Right lobe of liver (tissue), 4 donors: ENCODE results near the gene TSPAN9.

Experiments used
- CTCF ChIP-seq, 4 donors: fragments of 200-600 bp in 3 of 4; fragments of 450-650 bp in 1 of 4; IDR thresholded peaks; one replicate each; pipeline versions ENCODE4 v1.5.1 to v1.8.0; 2016 to 2022; ENCODE audit warnings: antibody characterized with exemption in 4 of 4, mild to moderate bottlenecking in 2 of 4
- POLR2A ChIP-seq: fragments of 450-650 bp; IDR thresholded peaks from one replicate; pipeline ENCODE4 v1.6.1; 2017; ENCODE audit warnings: antibody characterized with exemption, mild to moderate bottlenecking
- donor health status: DM: no; HTN: no; CAD: no.
- donor health status: DM: no; HTN: no; CAD: no.
- donor health status: DM: no; HTN: yes; CAD: no.

- TF ChIP-seq CTCF (IDR thresholded peaks at IDR 0.05) (no peak), POLR2A (no peak)
These were observed 16.1 kb upstream of the TSPAN9 start for GRCh38 chr12:3061059-3061458.
